GM23338 (cell line): ENCODE data around the gene SHISAL2A.

Experiments used
- JUNB ChIP-seq: IDR thresholded peaks from one replicate; pipeline ENCODE4 v1.6.1; 2016; ENCODE audit warnings: antibody characterized with exemption; ENCODE audit not compliant: unreplicated experiment
- POLR2AphosphoS5 ChIP-seq: IDR thresholded peaks from 2 replicates; pipeline ENCODE4 v1.6.1; 2016; ENCODE audit warnings: antibody characterized with exemption, low read depth
- STAT1 ChIP-seq: IDR thresholded peaks from one replicate; pipeline ENCODE4 v1.6.1; 2016; ENCODE audit warnings: antibody characterized with exemption; ENCODE audit not compliant: unreplicated experiment
- TF ChIP-seq, protein P1 (sequence below), 2 experiments: fragments of 200-600 bp in 1 of 2; sonication (generic) in 1 of 2; conservative IDR thresholded peaks; 2 replicates each; pipeline versions ENCODE4 v1.5.1 to v1.6.1; 2016 to 2017; ENCODE audit warnings: antibody characterized with exemption in 2 of 2, low read depth in 2 of 2, mild to moderate bottlenecking in 2 of 2, moderate library complexity in 1 of 2
- TF ChIP-seq, protein P2 (sequence below): IDR thresholded peaks from one replicate; pipeline ENCODE4 v1.6.1; 2018; ENCODE audit warnings: antibody characterized with exemption; ENCODE audit not compliant: unreplicated experiment

DNA sequence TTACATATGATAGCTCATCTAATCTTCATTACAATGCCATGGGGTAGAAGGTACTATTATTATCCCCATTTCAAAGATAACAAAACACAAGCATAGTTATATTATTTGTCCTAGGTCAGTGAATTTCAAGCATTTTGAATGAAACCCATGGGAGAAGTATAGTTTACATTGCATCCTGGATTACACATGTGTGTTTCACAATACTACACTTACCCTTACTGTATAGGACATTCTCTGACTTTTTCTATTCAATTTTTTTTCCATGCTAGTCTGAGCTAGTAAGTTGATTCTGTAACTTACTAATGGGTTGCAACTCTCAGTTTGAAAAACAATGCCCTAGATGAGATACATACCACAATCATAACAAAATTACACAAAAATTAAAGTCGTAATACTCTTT lies 39.5 kb upstream of the SHISAL2A start:
- TF ChIP-seq, protein P1, sequence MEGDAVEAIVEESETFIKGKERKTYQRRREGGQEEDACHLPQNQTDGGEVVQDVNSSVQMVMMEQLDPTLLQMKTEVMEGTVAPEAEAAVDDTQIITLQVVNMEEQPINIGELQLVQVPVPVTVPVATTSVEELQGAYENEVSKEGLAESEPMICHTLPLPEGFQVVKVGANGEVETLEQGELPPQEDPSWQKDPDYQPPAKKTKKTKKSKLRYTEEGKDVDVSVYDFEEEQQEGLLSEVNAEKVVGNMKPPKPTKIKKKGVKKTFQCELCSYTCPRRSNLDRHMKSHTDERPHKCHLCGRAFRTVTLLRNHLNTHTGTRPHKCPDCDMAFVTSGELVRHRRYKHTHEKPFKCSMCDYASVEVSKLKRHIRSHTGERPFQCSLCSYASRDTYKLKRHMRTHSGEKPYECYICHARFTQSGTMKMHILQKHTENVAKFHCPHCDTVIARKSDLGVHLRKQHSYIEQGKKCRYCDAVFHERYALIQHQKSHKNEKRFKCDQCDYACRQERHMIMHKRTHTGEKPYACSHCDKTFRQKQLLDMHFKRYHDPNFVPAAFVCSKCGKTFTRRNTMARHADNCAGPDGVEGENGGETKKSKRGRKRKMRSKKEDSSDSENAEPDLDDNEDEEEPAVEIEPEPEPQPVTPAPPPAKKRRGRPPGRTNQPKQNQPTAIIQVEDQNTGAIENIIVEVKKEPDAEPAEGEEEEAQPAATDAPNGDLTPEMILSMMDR (conservative IDR thresholded peaks at IDR 0.05; ENCODE audit: low read depth in 2 of 2) = no peak
- TF ChIP-seq JUNB (no peak), STAT1 (no peak), POLR2AphosphoS5 (no peak)
- TF ChIP-seq, protein P2, sequence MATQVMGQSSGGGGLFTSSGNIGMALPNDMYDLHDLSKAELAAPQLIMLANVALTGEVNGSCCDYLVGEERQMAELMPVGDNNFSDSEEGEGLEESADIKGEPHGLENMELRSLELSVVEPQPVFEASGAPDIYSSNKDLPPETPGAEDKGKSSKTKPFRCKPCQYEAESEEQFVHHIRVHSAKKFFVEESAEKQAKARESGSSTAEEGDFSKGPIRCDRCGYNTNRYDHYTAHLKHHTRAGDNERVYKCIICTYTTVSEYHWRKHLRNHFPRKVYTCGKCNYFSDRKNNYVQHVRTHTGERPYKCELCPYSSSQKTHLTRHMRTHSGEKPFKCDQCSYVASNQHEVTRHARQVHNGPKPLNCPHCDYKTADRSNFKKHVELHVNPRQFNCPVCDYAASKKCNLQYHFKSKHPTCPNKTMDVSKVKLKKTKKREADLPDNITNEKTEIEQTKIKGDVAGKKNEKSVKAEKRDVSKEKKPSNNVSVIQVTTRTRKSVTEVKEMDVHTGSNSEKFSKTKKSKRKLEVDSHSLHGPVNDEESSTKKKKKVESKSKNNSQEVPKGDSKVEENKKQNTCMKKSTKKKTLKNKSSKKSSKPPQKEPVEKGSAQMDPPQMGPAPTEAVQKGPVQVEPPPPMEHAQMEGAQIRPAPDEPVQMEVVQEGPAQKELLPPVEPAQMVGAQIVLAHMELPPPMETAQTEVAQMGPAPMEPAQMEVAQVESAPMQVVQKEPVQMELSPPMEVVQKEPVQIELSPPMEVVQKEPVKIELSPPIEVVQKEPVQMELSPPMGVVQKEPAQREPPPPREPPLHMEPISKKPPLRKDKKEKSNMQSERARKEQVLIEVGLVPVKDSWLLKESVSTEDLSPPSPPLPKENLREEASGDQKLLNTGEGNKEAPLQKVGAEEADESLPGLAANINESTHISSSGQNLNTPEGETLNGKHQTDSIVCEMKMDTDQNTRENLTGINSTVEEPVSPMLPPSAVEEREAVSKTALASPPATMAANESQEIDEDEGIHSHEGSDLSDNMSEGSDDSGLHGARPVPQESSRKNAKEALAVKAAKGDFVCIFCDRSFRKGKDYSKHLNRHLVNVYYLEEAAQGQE = no peak
